ENCODE results near the gene TEDC1. TPM values are rescaled to one million over a fixed set of nuclear protein-coding genes. Genes with fewer than 3 reads are reported as not detected.

Gene TEDC1
- total RNA-seq, 1 experiment from 2014 or later: 26.2 TPM

DNA sequence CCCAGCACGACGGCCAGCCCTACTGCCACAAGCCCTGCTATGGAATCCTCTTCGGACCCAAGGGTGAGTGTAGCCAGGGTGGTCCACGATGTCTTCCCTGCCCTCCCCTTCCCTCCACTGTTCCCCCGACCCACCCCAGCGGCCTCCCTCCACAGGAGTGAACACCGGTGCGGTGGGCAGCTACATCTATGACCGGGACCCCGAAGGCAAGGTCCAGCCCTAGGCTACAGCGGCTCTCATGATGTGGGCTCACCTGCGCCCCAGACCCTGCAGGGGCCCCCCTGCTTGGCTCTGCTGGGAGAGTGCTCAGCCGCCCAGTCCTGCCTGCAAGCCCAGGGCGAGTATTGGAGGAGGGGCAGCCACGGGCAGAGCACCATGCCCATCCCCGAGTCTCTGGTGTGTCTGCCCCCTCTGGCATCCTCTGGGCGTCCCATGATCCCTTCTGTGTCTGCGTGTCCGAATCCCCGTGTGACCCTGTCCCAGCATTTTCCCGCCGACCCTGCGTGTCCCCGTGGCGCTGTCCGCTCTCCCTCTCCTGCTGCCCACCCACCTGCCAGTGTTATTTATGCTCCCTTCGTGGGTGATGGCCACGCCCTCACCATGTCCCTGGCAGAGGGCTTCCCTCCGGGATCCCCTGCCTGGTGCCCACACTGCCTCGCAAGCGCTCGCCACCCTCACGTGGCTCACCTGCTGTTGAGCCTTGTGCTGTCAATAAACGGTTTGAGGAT is 11.5 kb upstream of the TEDC1 start:
- H2BK15ac ChIP-seq (ENCODE audit: low read depth, low read length): no peak overlapping the region
- peaks cover 11 to 36% of the 10 kb centered on the region in 2 experiments for H3K4me1 Mint-ChIP-seq
- no peaks in the 10 kb centered on the region for H3K79me2 ChIP-seq (ENCODE audit: insufficient read depth, low read length)
- H3K56ac ChIP-seq (ENCODE audit: insufficient read length, low read depth, low read length): no peak overlapping the region
- no peak overlapping the region for H3K14ac ChIP-seq (ENCODE audit: insufficient read depth, low read length)
- no peak overlapping the region for H3T11ph ChIP-seq (ENCODE audit: low read length)
- no peak overlapping the region for H4K91ac ChIP-seq (ENCODE audit: insufficient read length, low read depth, low read length)
- H3K27ac ChIP-seq (ENCODE audit: insufficient read length, low read depth, low read length): no peak overlapping the region
- H3K79me1 ChIP-seq (ENCODE audit: insufficient read depth, low read depth, low read length, poor library complexity, severe bottlenecking): no peaks in the 10 kb centered on the region
- no peak overlapping the region for H2BK120ac ChIP-seq (ENCODE audit: low read depth, low read length, poor library complexity, severe bottlenecking)
- no peak overlapping the region for H2BK20ac ChIP-seq (ENCODE audit: low read depth, low read length, poor library complexity, severe bottlenecking)
- H4K8ac ChIP-seq (replicated peaks; ENCODE audit: insufficient read length, low read depth, low read length): no peak overlapping the region
- TF ChIP-seq, protein P1, sequence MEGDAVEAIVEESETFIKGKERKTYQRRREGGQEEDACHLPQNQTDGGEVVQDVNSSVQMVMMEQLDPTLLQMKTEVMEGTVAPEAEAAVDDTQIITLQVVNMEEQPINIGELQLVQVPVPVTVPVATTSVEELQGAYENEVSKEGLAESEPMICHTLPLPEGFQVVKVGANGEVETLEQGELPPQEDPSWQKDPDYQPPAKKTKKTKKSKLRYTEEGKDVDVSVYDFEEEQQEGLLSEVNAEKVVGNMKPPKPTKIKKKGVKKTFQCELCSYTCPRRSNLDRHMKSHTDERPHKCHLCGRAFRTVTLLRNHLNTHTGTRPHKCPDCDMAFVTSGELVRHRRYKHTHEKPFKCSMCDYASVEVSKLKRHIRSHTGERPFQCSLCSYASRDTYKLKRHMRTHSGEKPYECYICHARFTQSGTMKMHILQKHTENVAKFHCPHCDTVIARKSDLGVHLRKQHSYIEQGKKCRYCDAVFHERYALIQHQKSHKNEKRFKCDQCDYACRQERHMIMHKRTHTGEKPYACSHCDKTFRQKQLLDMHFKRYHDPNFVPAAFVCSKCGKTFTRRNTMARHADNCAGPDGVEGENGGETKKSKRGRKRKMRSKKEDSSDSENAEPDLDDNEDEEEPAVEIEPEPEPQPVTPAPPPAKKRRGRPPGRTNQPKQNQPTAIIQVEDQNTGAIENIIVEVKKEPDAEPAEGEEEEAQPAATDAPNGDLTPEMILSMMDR (conservative IDR thresholded peaks at IDR 0.05): no peak
- H4K5ac ChIP-seq (ENCODE audit: insufficient read length, low read depth, low read length): no peak overlapping the region
- H2AFZ ChIP-seq (ENCODE audit: low read length): no peak overlapping the region
- no peak overlapping the region for H2BK5ac ChIP-seq (ENCODE audit: insufficient read length, low read length)
- no peak overlapping the region for H3K4ac ChIP-seq (ENCODE audit: low read depth, low read length)
- peaks cover 12% of the 10 kb centered on the region for H3K23me2 ChIP-seq (ENCODE audit: insufficient read length, low read depth, low read length, poor library complexity, severe bottlenecking)
- no peak overlapping the region for H3K9ac ChIP-seq (ENCODE audit: extremely low read depth, insufficient read length, low read length)
- no peak overlapping the region for H2AK5ac ChIP-seq (ENCODE audit: insufficient read length, low read length)
- peaks cover 0 to 3% of the 10 kb centered on the region in 2 experiments; a peak in 1 of 5 replicates for H3K9me3 Mint-ChIP-seq
- H3K9me3 ChIP-seq (ENCODE audit: control insufficient read depth, low read depth, low read length): no peaks in the 10 kb centered on the region
- no peak overlapping the region for H3K23ac ChIP-seq (ENCODE audit: insufficient read length, low read depth, low read length)
- H3K36me3 Mint-ChIP-seq (ENCODE audit: insufficient read depth in 1 of 3, low read depth in 3 of 3): no peaks in the 10 kb centered on the region
- peak overlapping the region in 1 of 2 experiments; percentile 70; a peak in 4 of 5 replicates for H3K4me3 Mint-ChIP-seq
- H2BK12ac ChIP-seq (ENCODE audit: insufficient read length, low read depth, low read length): no peak overlapping the region
- peak overlapping the region; percentile 32 for H3K4me2 ChIP-seq (ENCODE audit: insufficient read depth, insufficient read length, low read length)
- no peaks in the 10 kb centered on the region; the same call in 1 of the 2 replicates for H3K4me1 ChIP-seq (ENCODE audit: insufficient read depth, low read length)
- H3K18ac ChIP-seq (ENCODE audit: insufficient read length, low read depth, low read length): peak overlapping the region; percentile 74
- peaks cover 81% of the 10 kb centered on the region for H3K27me3 Mint-ChIP-seq (ENCODE audit: low read depth)
- H3K27me3 ChIP-seq (ENCODE audit: insufficient read depth, low read length): peaks cover 36% of the 10 kb centered on the region
- no peak overlapping the region; a peak in 1 of 7 replicates for H3K27ac Mint-ChIP-seq
- no CpG with 5 or more reads among the region's 34 CpGs for WGBS (ENCODE audit: extremely low coverage, insufficient read length, low lambda C conversion rate)
- no peaks in the 10 kb centered on the region for H4K20me1 ChIP-seq (ENCODE audit: control insufficient read depth, insufficient read depth, insufficient read length)
- no peak for DNase-seq

Measured in H9 (cell line).